ENCODE data around the gene EPHA1.

Gene EPHA1

DNA sequence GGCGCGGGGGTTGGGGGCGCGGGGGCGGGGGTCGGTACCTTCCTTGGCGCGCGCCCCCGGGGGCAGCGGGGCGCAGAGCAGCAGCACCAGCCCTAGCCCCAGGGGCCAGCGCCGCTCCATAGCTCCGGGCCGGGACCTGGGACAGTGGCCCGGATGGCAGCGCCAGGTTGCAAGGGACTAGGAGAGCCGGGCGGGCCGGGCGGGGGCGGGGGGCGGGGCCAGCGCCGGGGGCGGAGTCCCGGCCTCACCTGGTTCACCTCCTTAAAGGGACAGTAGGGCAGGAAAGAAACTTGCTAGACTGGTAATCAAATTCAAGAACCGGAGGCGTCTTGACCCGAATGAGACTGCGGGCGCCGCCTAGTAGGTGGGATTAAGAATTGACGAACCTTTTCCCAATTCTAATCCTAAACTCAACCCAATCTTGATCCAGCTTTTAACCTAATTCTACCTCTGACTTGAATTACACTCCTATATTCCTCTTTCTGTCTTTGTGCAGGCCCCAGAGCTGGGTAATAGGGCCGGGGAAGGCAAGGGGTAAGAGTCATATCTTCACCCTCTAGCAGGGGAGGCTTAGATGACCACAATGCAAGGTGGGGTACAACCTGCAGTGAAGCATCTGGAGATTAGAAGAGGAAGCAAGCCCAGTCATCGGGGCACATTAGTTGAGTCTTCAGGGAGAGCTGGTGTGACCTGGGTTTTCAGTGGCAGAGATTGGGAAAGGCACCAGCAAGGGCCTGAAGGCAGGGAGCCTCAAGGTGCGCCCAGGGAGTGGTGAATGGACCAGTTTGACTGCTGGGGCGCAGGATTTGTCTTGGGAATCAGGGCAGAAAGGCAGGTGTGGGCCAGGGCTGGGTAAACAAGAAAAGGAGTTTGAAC lies at the start of gene EPHA1:
Gene EPHA1 (minus strand): TSS at position 171 of the 876 bp plus-strand sequence. CDS start 51 bp downstream, at position 120.
- DNase-seq = peak; percentile 78

DNA sequence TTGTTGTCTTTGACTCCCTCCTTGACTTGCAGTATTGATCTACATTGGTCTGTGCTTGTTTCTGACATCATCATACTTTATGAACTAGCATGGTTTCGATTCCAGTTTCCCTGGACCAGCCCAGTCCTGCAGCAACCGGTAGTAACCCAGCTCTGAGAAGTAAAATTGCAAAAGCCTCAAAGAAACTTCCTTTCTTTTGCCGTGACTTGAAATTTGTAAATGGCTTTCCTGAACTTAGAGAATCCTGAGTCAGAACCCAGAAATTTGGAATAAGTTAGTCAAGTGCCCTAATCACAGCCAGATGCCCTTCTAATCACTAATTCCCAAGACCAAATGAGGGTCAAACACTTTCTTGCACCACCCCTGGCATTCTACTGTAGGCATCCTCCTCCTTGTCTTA lies 49.6 kb upstream of the EPHA1 start:
- no peak for DNase-seq

DNA sequence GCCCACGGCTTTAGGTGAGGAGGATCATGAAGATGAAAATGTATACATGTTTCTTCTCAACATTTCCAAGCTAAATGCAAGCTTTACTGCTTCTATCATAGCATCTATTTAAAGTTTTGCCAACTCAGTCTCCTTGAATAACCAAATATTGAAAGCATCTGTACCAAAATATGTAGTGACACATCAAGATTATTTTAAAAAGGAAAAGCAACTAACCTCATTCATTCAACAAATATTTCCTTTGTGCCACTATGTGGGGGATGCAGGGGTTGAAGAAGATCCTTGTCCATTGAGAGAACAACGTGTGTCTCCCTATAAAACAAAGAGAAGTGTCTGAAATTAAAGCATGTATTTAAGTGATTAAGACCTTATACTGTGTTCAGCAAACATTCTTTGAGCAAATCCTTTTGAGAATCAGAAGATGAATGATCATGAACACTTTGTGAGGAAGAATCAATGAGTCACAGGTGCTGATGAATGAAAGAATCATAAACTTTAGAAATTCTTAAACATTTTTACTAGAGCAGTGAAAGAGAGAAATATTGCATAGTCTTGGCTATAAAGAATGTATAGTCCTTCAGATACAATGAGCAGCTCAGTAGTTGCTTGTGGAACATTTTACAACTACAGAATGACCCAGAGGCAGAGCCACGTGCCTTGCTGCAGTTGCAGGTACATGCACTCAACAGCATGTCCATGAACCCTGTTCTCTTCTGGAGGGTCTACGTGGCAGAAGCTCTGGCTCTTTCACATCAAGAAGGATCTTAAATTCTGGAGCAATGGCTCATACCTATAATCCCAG lies 48.5 kb upstream of the EPHA1 start:
- DNase-seq = no peak

DNA sequence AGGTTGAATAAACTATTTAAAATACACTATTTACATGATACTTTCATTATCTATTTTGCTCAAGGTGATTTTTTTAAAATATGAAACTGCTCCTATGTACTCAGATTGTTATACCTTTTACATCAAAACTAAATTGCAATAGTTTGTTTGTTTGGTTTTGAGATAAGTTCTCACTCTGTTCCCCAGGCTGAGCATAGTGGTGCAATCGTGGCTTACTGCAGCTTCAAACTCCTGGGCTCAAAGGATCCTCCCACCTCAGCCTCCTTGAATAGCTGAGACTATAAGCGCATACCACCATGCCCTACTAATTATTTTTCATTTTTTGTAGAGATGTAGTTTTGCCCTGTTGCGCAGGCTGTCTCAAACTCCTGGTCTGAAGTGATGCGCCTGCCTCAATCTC lies 47.3 kb upstream of the EPHA1 start:
- DNase-seq = no peak

DNA sequence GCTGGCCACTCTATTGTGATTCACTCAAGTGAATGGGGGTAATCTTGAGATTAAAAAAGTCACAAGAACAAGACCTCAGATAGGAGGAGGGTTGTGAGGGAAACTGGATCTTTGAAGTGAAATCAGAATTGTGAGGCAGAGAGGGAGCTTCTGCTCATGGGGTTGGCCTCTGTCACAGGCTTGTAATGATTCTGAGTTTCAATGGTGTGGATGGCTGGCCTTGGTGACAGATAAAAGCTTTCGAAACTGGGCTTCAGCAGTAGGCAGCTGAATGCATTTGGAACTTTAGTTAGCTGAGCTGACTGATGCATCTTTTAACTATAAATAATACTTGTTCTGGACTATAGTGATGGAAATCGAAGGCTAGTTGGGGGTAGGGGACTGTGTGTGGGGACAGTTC lies 46.8 kb upstream of the EPHA1 start:
- DNase-seq = no peak

DNA sequence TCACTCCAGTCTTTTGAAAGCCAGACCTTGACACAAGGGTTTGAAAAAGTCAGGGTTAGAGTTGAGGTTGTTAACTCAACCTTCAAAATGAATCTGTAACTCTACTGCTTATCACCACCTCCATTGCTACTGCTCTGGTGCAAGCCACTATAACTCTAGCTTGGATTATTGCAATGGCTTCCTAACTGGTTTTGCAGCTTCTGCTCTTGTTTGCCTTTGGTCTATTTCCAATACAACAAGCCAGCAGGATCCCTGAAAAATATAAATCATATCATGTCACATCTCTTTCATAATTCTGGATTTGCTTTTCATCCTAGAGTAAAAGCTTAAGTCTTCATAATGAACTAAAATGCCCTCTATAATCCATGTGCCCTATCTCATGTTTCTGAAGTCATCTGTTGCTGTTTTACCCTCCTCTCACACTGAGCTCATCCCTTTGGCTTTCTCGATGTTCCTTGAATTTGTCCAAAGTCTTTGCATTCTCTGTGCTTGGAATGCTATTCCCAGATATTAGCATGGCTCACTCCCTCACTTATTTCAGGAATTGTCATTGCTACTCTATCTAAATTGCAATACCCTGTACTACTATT lies 45.5 kb upstream of the EPHA1 start:
- no peak for DNase-seq

DNA sequence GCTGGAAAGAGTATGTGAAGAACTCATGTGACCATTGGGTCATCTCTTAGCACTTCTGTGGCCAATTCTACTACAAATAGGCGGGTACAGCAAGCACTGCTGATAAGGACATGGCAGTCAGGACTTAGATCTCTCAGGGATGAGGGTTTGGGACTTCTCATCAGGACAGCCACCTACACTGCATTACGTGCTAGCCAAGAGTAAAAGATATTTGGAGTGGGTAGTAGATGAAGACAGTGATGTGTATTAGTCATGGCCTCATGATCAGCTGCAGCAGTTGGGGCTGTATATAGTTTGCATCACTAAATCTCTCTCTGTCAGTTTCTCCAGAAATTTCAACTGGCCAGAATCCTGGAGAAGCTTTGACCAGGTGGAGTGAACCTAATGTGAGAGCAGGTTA lies 43.8 kb upstream of the EPHA1 start:
- no peak for DNase-seq

DNA sequence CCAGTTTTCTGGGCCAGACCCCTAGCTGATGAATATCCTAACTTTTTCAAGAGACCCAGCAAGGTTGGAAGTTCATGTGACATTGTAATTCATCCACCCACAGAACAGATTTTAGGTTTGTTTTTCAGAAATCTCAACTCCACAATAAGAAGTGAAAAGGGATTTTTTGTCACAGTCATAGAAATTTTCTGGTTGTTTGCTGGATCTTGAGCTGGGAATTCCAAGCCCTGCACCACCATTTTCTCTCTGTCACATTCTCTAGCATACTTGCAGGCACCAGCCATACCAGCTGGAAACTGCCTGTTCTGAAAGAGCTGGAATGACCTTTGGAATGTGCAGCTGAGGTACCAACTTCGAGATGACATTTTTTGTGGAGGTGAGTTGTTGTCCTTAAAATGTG lies 43.1 kb upstream of the EPHA1 start:
- DNase-seq = no peak

DNA sequence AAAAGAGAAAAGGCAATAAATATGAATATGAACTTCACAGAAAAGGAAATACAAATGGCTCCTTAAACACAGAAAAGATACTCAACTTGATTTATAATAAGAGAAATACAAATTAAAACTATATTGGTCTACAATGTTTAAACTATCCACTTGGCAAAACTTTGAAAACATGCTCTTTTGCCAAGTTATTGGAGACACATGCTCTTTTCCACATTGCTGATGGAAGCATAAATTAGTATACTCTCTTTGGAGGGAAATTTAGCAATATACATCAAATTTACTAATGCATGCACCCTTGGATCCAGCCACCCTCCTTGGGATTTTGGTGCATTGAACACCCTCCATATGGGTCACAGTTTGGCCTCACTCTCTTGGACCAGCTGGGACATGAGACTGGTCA lies 42.5 kb upstream of the EPHA1 start:
- no peak for DNase-seq

DNA sequence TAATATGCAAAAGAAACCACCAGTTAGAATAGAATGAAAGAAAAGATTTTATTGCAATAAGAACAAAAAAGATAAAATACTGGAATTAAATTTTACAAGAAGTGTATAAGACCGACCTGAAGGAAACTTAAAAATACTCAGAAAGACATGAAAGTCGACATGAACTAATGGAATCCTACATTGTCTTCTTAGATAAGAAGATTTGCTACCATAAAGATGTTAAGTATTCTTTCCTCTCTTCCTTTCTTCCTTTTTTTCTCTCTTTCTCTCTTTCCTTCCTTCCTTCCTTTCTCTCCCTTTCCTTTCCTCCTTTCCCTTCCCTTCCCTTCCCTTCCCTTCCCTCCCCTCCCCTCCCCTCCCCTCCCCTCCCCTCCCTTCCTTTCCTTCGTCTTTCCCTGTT lies 41.1 kb upstream of the EPHA1 start:
- DNase-seq = no peak

DNA sequence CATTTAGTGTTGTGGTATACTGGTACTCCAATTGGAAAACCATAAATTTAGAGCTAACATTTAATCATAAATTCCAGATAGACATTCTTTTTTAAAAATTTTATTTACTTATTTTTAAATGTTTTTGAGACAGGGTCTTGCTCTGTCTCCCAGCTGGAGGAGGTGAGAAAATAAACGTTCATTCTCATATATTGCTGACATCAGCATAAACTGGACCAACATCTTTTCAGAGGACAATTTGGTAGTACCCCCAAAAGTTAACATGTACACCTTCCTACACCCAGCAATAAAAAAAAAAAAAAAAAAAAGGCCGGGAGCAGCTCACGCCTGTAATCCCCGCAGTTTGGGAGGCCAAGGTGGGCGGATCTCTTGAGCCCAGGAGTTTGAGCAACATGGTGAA lies 39.8 kb upstream of the EPHA1 start:
- no peak for DNase-seq

DNA sequence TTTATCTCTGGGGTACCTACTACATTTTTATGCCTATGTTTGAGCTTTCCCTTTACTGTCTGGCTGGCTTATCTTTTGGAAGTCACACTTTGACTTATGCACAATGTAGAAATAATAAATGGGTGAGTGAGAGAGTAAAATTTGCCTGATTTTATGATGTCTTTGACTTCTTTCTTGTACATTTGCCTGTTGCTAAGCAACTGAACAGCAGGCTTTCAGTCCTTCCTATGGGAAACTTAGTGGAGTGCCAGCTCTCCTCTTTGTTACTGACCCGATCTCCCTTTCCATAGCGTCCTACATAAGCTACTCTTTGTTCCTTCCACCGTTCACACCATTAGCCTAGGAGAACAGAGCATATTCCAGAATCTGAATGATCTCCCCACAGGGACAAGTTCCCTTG lies 38.8 kb upstream of the EPHA1 start:
- no peak for DNase-seq

DNA sequence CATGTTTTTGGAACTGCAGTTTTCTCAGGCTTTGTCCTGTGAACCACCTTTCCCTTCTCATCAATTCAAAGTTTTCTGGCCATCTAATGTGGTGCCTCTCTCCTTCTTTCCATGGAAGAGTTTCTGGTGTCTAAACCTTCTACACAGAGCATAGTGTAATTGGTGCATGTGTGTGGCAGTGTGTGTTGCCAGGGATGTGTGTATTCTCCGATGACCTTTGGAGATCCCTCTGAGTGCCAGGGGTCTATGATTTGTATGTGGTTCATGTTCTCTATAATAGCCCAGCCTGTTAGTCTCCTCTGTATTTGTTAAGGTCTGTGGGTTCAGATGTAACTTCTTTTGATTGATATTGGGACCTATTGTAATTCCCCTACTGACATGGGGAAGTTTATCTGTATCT lies 36.1 kb upstream of the EPHA1 start:
- no peak for DNase-seq

DNA sequence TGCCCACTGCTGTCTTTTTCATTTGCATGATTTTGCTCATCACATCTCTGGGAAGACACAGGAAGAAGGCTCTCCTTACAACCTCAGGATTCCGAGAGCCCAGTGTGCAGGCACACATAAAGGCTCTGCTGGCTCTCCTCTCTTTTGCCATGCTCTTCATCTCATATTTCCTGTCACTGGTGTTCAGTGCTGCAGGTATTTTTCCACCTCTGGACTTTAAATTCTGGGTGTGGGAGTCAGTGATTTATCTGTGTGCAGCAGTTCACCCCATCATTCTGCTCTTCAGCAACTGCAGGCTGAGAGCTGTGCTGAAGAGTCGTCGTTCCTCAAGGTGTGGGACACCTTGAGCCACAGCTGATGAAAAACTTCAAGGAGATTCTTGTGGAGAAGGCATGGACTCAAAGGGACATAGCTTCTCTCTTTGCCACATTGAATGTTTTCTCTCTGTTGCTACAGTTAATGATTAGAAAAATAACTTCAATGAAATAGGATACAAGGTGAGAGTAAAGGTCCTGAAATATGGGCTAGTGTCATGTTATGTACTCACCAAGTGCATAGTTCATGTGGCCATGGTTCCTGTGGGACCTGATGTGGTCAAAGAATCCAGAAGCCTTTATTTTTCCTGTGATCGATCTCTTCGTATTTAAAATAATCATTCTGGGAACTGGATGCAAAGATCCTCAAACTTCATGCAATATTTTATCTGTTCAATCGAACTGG lies 35.6 kb upstream of the EPHA1 start:
- DNase-seq = no peak

DNA sequence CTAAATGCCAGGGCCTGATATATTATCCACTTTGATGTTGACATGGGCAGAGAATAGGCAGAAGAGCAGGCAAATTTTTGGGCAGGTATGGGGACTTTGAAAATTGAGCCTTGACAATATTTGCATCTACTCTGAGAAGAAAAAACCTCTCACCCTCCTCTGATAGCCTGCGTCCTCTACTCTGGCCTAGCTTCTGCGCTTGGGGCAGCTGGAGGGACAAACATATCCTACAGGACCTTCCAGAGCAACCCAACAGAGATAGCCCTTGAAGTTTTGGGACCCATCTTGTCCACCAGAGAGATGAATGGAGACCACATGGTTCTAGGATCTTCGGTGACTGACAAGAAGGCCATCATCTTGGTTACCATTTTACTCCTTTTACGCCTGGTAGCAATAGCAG lies 34.5 kb upstream of the EPHA1 start, which contains the start of gene TAS2R60:
Gene TAS2R60 (plus strand): TSS at position 301 of the 400 bp plus-strand sequence. CDS start 0 bp downstream, at position 301.
- no peak for DNase-seq

DNA sequence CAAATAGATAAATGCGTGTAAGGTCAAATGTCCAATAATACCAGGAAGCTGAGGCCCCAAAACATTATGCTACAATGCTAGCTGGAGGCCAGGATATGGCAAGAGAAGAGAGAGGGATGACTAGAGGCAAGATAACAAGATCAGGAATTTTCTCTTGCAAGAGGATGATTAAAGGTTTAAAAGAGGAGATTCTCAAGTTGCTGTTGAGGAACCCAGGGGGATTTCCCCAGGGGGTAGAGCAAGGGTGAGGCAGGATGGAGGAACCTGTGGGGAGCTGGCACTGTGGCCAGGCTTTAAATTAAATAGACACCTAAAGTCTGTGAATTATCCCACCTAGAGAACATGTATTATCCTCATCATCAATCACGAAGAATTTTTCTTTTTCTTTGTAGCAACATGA lies 31.2 kb upstream of the EPHA1 start:
- DNase-seq = no peak

DNA sequence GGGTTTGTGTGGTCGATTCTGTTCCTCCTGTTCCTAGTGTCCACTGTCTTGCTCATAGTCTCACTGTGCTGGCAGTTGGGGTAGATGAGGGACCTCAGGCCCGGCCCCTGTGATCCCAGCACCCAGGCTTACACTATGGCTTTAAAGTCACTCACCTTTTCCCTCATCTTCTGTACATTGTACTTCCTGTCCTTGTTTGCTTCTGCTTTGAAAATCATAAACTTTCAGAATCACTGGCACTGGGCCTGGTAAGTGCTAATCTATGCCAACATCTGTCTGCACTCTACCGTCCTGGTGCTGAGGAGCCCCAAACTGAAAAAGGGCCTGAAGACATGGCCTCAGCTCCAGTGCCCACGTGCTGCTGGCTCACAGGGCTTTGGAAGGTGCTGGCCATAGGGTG lies 28.9 kb upstream of the EPHA1 start:
- no peak for DNase-seq

DNA sequence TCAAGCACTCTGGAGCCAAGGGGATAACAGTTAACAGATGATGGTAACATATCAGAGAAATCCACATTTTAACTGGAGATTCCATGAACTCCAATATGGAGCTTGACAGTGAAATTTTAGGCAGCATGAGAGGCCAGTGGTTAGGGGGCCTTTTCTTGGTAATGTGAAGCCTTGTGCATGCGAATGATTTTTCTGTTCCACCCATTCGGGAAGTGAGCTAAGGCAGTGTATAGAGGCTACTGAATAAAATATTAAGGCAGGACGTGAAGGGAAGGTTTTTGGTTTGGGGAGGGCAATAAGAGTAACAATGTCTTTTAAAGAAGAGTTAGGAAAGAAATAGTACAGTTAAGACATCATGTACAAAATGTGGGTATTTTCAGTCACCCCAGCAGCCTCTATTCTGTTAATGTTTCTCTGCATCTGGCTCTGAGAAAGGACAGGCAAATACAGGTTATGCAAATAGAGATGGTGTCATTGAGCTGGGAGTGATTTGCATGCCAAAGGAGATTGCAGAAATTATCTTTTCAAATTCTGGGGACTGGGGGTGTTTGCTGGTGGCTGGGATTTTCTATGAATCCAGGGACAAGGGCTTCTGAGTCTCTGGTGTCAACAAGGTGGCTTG lies 27.8 kb upstream of the EPHA1 start:
- no peak for DNase-seq

DNA sequence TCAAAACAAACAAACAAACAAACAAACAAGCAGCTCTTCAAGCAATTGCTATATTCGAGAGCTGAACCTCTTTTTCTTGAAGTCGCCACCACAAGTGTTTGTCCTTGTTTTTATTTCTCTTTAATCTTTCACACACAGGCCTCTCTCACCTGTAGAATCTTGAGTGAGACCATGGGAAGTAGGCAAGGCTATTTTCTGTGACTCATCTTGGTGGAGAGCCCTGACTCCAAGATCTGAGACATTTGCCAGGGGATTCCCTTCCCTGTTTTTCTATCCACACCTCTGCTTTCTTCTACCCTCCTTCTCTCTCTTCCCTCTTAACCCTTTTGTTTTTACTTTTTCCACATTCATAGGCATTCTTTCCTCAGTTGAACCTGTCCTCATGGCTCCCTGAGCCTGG lies 26.6 kb upstream of the EPHA1 start:
- no peak for DNase-seq

DNA sequence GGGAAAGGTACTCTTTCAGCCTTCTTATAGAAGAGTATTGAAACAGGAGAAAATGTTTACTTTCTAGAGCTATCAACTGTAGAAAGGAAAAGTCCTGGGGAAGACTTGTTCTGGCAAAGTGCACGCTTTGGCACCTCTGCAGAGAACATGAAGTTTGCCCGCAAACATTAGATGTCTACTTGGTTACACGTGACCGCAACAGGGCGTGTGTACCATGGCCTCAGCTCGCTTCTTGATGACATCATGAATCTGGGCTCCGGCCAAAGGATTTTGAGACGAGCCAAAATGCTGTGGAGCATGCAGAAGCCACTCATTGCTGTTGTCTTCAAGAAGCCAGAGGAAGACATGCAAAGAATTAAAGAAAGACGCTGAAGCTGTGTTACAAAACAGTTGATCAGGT lies 26.0 kb upstream of the EPHA1 start:
- no peak for DNase-seq

DNA sequence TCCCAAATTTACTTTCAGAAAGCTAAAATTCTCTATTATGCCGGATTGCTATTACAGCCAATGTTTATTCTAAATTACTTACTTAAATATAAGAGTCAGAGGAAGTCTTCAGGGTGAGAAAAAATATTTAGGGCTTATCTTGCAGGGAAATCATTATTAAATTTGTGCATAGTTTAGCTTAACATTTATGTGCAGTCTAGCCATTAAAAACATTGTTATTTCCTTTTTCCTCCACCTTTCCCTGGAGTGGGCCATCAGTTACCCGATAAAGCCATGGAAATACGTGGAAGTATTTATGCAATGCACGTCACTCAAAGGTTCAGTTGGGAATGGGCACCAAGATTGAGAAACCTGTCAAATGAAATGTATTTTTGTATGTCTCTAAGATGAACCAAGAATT lies 25.1 kb upstream of the EPHA1 start:
- DNase-seq = no peak

DNA sequence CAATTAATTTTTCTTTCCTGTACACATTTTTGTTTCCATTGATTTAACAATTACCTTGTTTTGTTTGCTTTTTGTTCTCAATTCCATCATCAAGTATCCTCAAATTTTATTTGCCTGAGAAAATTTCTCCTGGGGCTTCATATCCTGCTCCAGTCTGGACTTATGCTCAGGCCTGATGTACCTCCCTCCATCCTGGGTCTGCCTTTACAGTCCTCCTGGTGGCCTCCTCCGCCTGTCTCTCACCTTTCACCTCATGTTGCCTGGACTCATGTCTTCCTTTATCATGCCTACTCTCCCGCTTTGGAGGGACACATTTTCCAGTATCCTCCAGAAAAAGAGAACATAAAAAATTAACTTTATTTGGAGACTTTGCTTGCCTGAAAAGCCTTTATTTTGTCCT lies 22.5 kb upstream of the EPHA1 start:
- no peak for DNase-seq

Data from CD4-positive, alpha-beta T cell treated with Interleukin-10 for 1 hour (primary cell).